SK-N-SH (cell line): ENCODE data around the gene FGF23. TPM values are rescaled to one million over a fixed set of nuclear protein-coding genes. Genes with fewer than 3 reads are reported as not detected.

ENCODE experiments used
- CTCF ChIA-PET: fragments of 300-600, 350-600 bp; formaldehyde crosslinking; extraction: SDS; loops from one replicate; lab custom pipeline; 2021; lab: Yijun Ruan, JAX
- POLR2A ChIA-PET: fragments of 350-600 bp; sonication (Branson Sonifier 250); formaldehyde crosslinking; extraction: SDS; loops from one replicate; lab custom pipeline; 2020; ENCODE audit warnings: antibody characterized with exemption, inconsistent platforms; lab: Yijun Ruan, JAX
- DNase-seq: peaks from one replicate; pipeline ENCODE4 v3.0.0; 2012
- H2AFZ ChIP-seq: fragments of 200-600 bp; sonication (generic); 2 replicates; pipeline ENCODE4 v1.8.1; 2016; ENCODE audit warnings: antibody characterized with exemption, mild to moderate bottlenecking, low read depth
- H3F3A ChIP-seq: fragments of 200-600 bp; sonication (generic); replicated peaks from 2 replicates; pipeline ENCODE3; 2016; ENCODE audit warnings: antibody characterized with exemption, mild to moderate bottlenecking; ENCODE audit not compliant: insufficient read depth
- H3K27ac ChIP-seq, 2 experiments: fragments of 200-500 bp in 1 of 2; fragments of 200-600 bp in 1 of 2; sonication (Bioruptor generic) in 1 of 2; sonication (generic), shearing (Covaris generic) in 1 of 2; 2 replicates each; pipeline versions ENCODE4 v1.5.1 to v1.6.1; 2014 to 2016; ENCODE audit warnings: low read depth in 2 of 2, inconsistent platforms in 1 of 2, low read length in 1 of 2, mild to moderate bottlenecking in 1 of 2, mixed read lengths in 1 of 2
- H3K27me3 ChIP-seq: fragments of 200-600 bp; sonication (generic), shearing (Covaris generic); 2 replicates; pipeline ENCODE4 v1.6.1; 2016; ENCODE audit warnings: mixed run types; ENCODE audit not compliant: insufficient read depth
- H3K36me3 ChIP-seq, 2 experiments: fragments of 200-500 bp in 1 of 2; fragments of 200-600 bp in 1 of 2; sonication (Bioruptor generic) in 1 of 2; sonication (generic) in 1 of 2; replicated peaks in 1 of 2; 2 replicates each; pipeline versions ENCODE3 to v1.5.1; 2014 to 2016; ENCODE audit warnings: low read length in 1 of 2, mild to moderate bottlenecking in 1 of 2; ENCODE audit not compliant: insufficient read depth in 2 of 2, control insufficient read depth in 1 of 2
- H3K4me1 ChIP-seq, 2 experiments: fragments of 200-500 bp in 1 of 2; fragments of 200-600 bp in 1 of 2; sonication (Bioruptor generic) in 1 of 2; sonication (generic), shearing (Covaris generic) in 1 of 2; 2 replicates each; pipeline versions ENCODE4 v1.5.1 to v1.6.1; 2014 to 2016; ENCODE audit warnings: low read depth in 1 of 2, low read length in 1 of 2, mixed run types in 1 of 2; ENCODE audit not compliant: insufficient read depth in 2 of 2, control insufficient read depth in 1 of 2
- H3K4me2 ChIP-seq: fragments of 200-600 bp; sonication (generic), shearing (Covaris generic); 2 replicates; pipeline ENCODE4 v1.6.1; 2017; ENCODE audit warnings: mixed run types
- H3K4me3 ChIP-seq, 2 experiments: fragments of 200-500 bp in 1 of 2; fragments of 200-600 bp in 1 of 2; sonication (Bioruptor generic) in 1 of 2; sonication (generic), shearing (Covaris generic) in 1 of 2; 2 replicates each; pipeline versions ENCODE4 v1.5.1 to v1.8.1; 2014 to 2016; ENCODE audit warnings: low read depth in 2 of 2, inconsistent platforms in 1 of 2, low read length in 1 of 2, mild to moderate bottlenecking in 1 of 2, mixed read lengths in 1 of 2, moderate library complexity in 1 of 2
- H3K79me2 ChIP-seq: fragments of 200-600 bp; sonication (generic); 2 replicates; pipeline ENCODE4 v1.8.1; 2017; ENCODE audit warnings: mild to moderate bottlenecking; ENCODE audit not compliant: insufficient read depth
- H3K9ac ChIP-seq: fragments of 200-600 bp; sonication (generic); 2 replicates; pipeline ENCODE4 v1.6.1; 2017; ENCODE audit warnings: mixed run types
- H3K9me2 ChIP-seq: fragments of 200-600 bp; sonication (generic); 2 replicates; pipeline ENCODE4 v1.6.1; 2017; ENCODE audit warnings: mixed run types
- H3K9me3 ChIP-seq: fragments of 200-600 bp; sonication (generic); 2 replicates; pipeline ENCODE4 v1.6.1; 2017; ENCODE audit warnings: mixed run types, mild to moderate bottlenecking, moderate library complexity
- H4K20me1 ChIP-seq: fragments of 200-600 bp; sonication (generic); 2 replicates; pipeline ENCODE4 v1.6.1; 2017; ENCODE audit warnings: mild to moderate bottlenecking, mixed run types; ENCODE audit not compliant: insufficient read depth
- CTCF ChIP-seq: fragments of 200-600 bp; sonication (generic); IDR thresholded peaks from 2 replicates; pipeline ENCODE4 v1.6.1; 2017; ENCODE audit warnings: antibody characterized with exemption, mild to moderate bottlenecking, moderate library complexity
- EP300 ChIP-seq, 2 experiments: IDR thresholded peaks; 2 replicates each; pipeline versions ENCODE4 v1.4.0 to v1.6.1; 2012; ENCODE audit warnings: borderline replicate concordance in 1 of 2, low read depth in 1 of 2, low read length in 1 of 2
- EZH2phosphoT487 ChIP-seq: fragments of 200-600 bp; sonication (generic); IDR thresholded peaks from 2 replicates; pipeline ENCODE4 v1.6.1; 2017; ENCODE audit warnings: low read depth, mixed run types, mild to moderate bottlenecking, antibody characterized with exemption, moderate library complexity, borderline replicate concordance
- RAD21 ChIP-seq: IDR thresholded peaks from 2 replicates; pipeline ENCODE4 v1.6.1; 2012; ENCODE audit warnings: mild to moderate bottlenecking, low read length
- REST ChIP-seq: IDR thresholded peaks from 2 replicates; pipeline ENCODE4 v1.6.1; 2012; ENCODE audit warnings: mild to moderate bottlenecking, low read depth, low read length, moderate library complexity
- SMC3 ChIP-seq: IDR thresholded peaks from 2 replicates; pipeline ENCODE4 v1.6.1; 2012; ENCODE audit warnings: low read depth, low read length, improper control_type of control experiment
- USF1 ChIP-seq: IDR thresholded peaks from 2 replicates; pipeline ENCODE4 v1.4.0; 2012; ENCODE audit warnings: low read depth, borderline replicate concordance
- ZBTB33 ChIP-seq: IDR thresholded peaks from 2 replicates; pipeline ENCODE4 v1.4.0; 2012; ENCODE audit warnings: low read depth, borderline replicate concordance
- WGBS: methylation state at CpG from one replicate; pipeline ENCODE4 v1.1.6; 2017; ENCODE audit warnings: low lambda C conversion rate; 5-methylcytosine and 5-hydroxymethylcytosine counted together
- polyA plus RNA-seq, 3 experiments: library from polyadenylated mRNA; depleted of rRNA; stranded (reverse); fragments of >200 nt; gene quantifications; 2 replicates each; pipeline ENCODE4 v1.2.3, GENCODE V29; 2012

Gene FGF23
- polyA plus RNA-seq, 1 of the 3 experiments (the other 2 are of a cell fraction), result not detected

GRCh38 chr12:4353785-4354208 lies 25.7 kb downstream of the FGF23 start:
- Histone ChIP-seq H3K9me3 (no peaks in the 10 kb centered on the region), H2AFZ (no peak overlapping the region), H3K9me2 (no peaks in the 10 kb centered on the region), H3K27me3 (no peaks in the 10 kb centered on the region), H3K4me1 (no peaks in the 10 kb centered on the region), H3K27ac (no peak overlapping the region), H3K4me2 (no peak overlapping the region), H4K20me1 (no peaks in the 10 kb centered on the region), H3K4me3 (no peak overlapping the region; a peak in 1 of 4 replicates), H3K79me2 (no peaks in the 10 kb centered on the region), H3K36me3 (peaks cover 21 to 46% of the 10 kb centered on the region in 2 experiments), H3F3A (no peaks in the 10 kb centered on the region), H3K9ac (no peak overlapping the region)
- 83% methylated on average over 4 of the region's 4 CpGs for WGBS
- peak; percentile 46 for DNase-seq
- ChIA-PET POLR2A (no interaction called here), CTCF (interaction anchor here (0.6 to 1.7 kb wide), 16 partner anchors 9 to 791 kb away, joined by 3 to 6 read pairs (median 4); partner anchors contain the start of gene FGF23)
- TF ChIP-seq EZH2phosphoT487, result no peak
- TF ChIP-seq ZBTB33, result no peak
- peak; percentile 50 for TF ChIP-seq CTCF
- TF ChIP-seq SMC3, result peak; percentile 42; the same call in 1 of the 2 replicates
- TF ChIP-seq REST, result no peak
- TF ChIP-seq USF1, result no peak
- TF ChIP-seq EP300 (IDR thresholded peaks at IDR 0.05; ENCODE audit: borderline replicate concordance in 1 of 2, low read depth in 1 of 2, low read length in 1 of 2), result no peak
- peak; percentile 62 for TF ChIP-seq RAD21
